Heart left ventricle (tissue), 16 donors: ENCODE results near the gene SULF2. TPM values are rescaled to one million over a fixed set of nuclear protein-coding genes. Genes with fewer than 3 reads are reported as not detected.

ENCODE experiments used
- ATAC-seq, 4 donors: fragments of 200-7000 bp; cut with Tn5 transposase; one replicate each; pipeline ENCODE4 v1.9.1; 2020 to 2022; ENCODE audit warnings: moderate library complexity in 4 of 4, mild to moderate bottlenecking in 3 of 4, moderate number of reproducible peaks in 1 of 4
- DNase-seq, 5 donors: peaks; one replicate each; pipeline ENCODE4 v3.0.0-alpha.2; 2020
- H3K27ac ChIP-seq, 12 donors: fragments of 200-600 bp; sonication (generic) in 4 of 12; one replicate each; pipeline versions ENCODE4 v1.5.0 to v1.8.0; 2016 to 2022; ENCODE audit warnings: mild to moderate bottlenecking in 2 of 12
- H3K27me3 ChIP-seq, 9 donors: fragments of 200-600 bp; sonication (generic) in 2 of 9; one replicate each; pipeline versions ENCODE4 v1.5.1 to v1.8.0; 2016 to 2022; ENCODE audit warnings: mild to moderate bottlenecking in 3 of 9
- H3K36me3 ChIP-seq, 9 donors: fragments of 200-600 bp; sonication (generic) in 2 of 9; one replicate each; pipeline versions ENCODE4 v1.5.0 to v1.8.0; 2018 to 2022; ENCODE audit warnings: mild to moderate bottlenecking in 2 of 9
- H3K4me1 ChIP-seq, 12 donors: fragments of 200-600 bp; sonication (generic) in 4 of 12; one replicate each; pipeline versions ENCODE4 v1.5.0 to v1.8.0; 2016 to 2022; ENCODE audit warnings: mild to moderate bottlenecking in 3 of 12
- H3K4me3 ChIP-seq, 12 donors: fragments of 200-600 bp; sonication (generic) in 4 of 12; one replicate each; pipeline versions ENCODE4 v1.5.0 to v1.8.0; 2017 to 2022; ENCODE audit warnings: mild to moderate bottlenecking in 9 of 12, moderate library complexity in 4 of 12
- H3K9me3 ChIP-seq, 12 donors: fragments of 200-600 bp; sonication (generic) in 4 of 12; one replicate each; pipeline versions ENCODE4 v1.5.0 to v1.8.0; 2016 to 2022; ENCODE audit warnings: mild to moderate bottlenecking in 1 of 12
- CTCF ChIP-seq, 12 donors: fragments of 200-600 bp; sonication (generic) in 4 of 12; IDR thresholded peaks; one replicate each; pipeline versions ENCODE4 v1.5.0 to v1.8.0; 2018 to 2022; ENCODE audit warnings: antibody characterized with exemption in 12 of 12, mild to moderate bottlenecking in 5 of 12
- POLR2A ChIP-seq, 2 donors: fragments of 450-650 bp; IDR thresholded peaks; one replicate each; pipeline ENCODE4 v1.6.1; 2017; ENCODE audit warnings: antibody characterized with exemption in 2 of 2, mild to moderate bottlenecking in 2 of 2, moderate library complexity in 2 of 2
- WGBS, 4 donors: extraction: QIAGEN DNeasy Blood & Tissue Kit in 2 of 4; methylation state at CpG; one replicate each; pipeline versions ENCODE4 v1.1.5 to v1.1.7; 2013 to 2018; 5-methylcytosine and 5-hydroxymethylcytosine counted together
- intact Hi-C, 10 donors: fragments of 100-400 bp; cut with DNase I; formaldehyde crosslinking; loops; one replicate each; pipeline versions ENCODE4 v1.11.1 to v1.14.2; 2022
- polyA plus RNA-seq, 2 donors: library from polyadenylated mRNA; stranded (reverse); fragments of 200-250 nt; gene quantifications; one replicate each; pipeline ENCODE4 v1.2.3, GENCODE V29; 2013
- total RNA-seq, 9 donors: library from RNA; depleted of rRNA in 2 of 9; stranded (reverse); fragments of >200 nt in 2 of 9; fragmentation: NEBNext Ultra II Directional in 3 of 9; extraction: Animal tissue kit (Norgen Biotek cat#: 25700) in 3 of 9; gene quantifications; one replicate each; pipeline versions ENCODE4 v1.1.0 to v1.2.4, GENCODE V29; 2016 to 2023
- donor health status: ischemic (EF 13 %, LVEDD 7.1; RV severe dilation, severe dysfunction).
- donor health status: healthy with polysubstance abuse.
- donor health status: DM: no; HTN: yes; CAD: no.
- donor health status: DM: no; HTN: no; CAD: no.
- donor health status: ischemic (EF 25% LVEDD 6.9; RV normal size, moderate dysfunction).
- donor health status: ischemic (EF 25% LVEDD 5.7; RV mildly dilated, moderate dysfunction).
- donor health status: healthy.
- donor health status: DM: yes; HTN: yes; CAD: no.
- donor health status: ischemic (EF 35%, LVEDD 5.7; RV mildly dilated, moderate dysfunction).
- donor health status: nonischemic (EF 11% LVEDD 7.7; RV severe dilation, severe dysfunction).
- donor health status: DM: yes; HTN: yes; CAD: no.
- donor health status: PGD.
- donor health status: ischemic (EF 29% LVEDD 5.4; RV normal size, mild dysfunction).
- donor health status: nonischemic (EF 23%, LVEDD 6.1; RV moderate dilation, normal function).

The SULF2 gene
- total and polyA plus RNA-seq, 11 donors, result 16.7 to 51.5 (median 28.5) TPM

- H3K9me3 ChIP-seq, result peaks cover 0 to 1% (median 0%) of the 10 kb centered on the region in 12 donors
- TF ChIP-seq CTCF (IDR thresholded peaks at IDR 0.05) (no peak), POLR2A (IDR thresholded peaks at IDR 0.05) (no peak)
- peaks cover 0 to 23% (median 0%) of the 10 kb centered on the region in 9 donors for H3K36me3 ChIP-seq
- WGBS, 4 donors, result 95 to 97% (median 96%) methylated on average over 10 of the region's 10 CpGs
- ATAC-seq, result no peak
- no peak for DNase-seq
- H3K27ac ChIP-seq, result no peak overlapping the region
- no peaks in the 10 kb centered on the region for H3K27me3 ChIP-seq
- intact Hi-C loops, result loop anchor here in 8 of 10 donors (5.0 kb wide), 5 partner anchors 43 to 893 kb away; no protein-coding TSS in a partner anchor
- H3K4me1 ChIP-seq, result peaks cover 0 to 26% (median 6%) of the 10 kb centered on the region in 12 donors
- H3K4me3 ChIP-seq, result no peak overlapping the region
Observed at GRCh38 chr20:47729472-47729871, 55.8 kb downstream of the SULF2 start.

GRCh38 chr20:47727909-47728361, 57.3 kb downstream of the SULF2 start:
- intact Hi-C loops, result loop anchor here in 8 of 10 donors (5.0 kb wide), 5 partner anchors 44 to 894 kb away; no protein-coding TSS in a partner anchor
- TF ChIP-seq POLR2A (IDR thresholded peaks at IDR 0.05), result no peak
- no peak for TF ChIP-seq CTCF (IDR thresholded peaks at IDR 0.05)
- WGBS, 4 donors, result 50 to 66% (median 61%) methylated on average over 17 of the region's 17 CpGs
- H3K4me1 ChIP-seq, result peaks cover 0 to 26% (median 6%) of the 10 kb centered on the region in 12 donors
- H3K4me3 ChIP-seq, result no peak overlapping the region
- H3K36me3 ChIP-seq, result peaks cover 0 to 18% (median 0%) of the 10 kb centered on the region in 9 donors
- peak overlapping the region in 5 of 12 donors; percentile 14 to 80 (median 42) for H3K27ac ChIP-seq
- no peaks in the 10 kb centered on the region for H3K27me3 ChIP-seq
- H3K9me3 ChIP-seq, result no peaks in the 10 kb centered on the region
- peak in 3 of 4 donors; percentile 9 to 40 (median 17) for ATAC-seq
- peak in 1 of 5 donors; percentile 75 for DNase-seq

- intact Hi-C loops, result loop anchor here in 8 of 10 donors (5.0 kb wide), 5 partner anchors 45 to 895 kb away; no protein-coding TSS in a partner anchor
- no peak overlapping the region for H3K4me3 ChIP-seq
- peaks cover 0 to 18% (median 0%) of the 10 kb centered on the region in 9 donors for H3K36me3 ChIP-seq
- no peaks in the 10 kb centered on the region for H3K27me3 ChIP-seq
- peak overlapping the region in 5 of 12 donors; percentile 33 to 80 (median 46) for H3K27ac ChIP-seq
- DNase-seq (peak in 4 of 5 donors; percentile 53 to 76 (median 72)), ATAC-seq (peak; percentile 59 to 90 (median 77))
- no peaks in the 10 kb centered on the region for H3K9me3 ChIP-seq
- H3K4me1 ChIP-seq, result peaks cover 0 to 26% (median 6%) of the 10 kb centered on the region in 12 donors
- TF ChIP-seq POLR2A (IDR thresholded peaks at IDR 0.05), result no peak
- no peak for TF ChIP-seq CTCF (IDR thresholded peaks at IDR 0.05)
- WGBS, 4 donors, result 58 to 73% (median 72%) methylated on average over 18 of the region's 18 CpGs
Observed at GRCh38 chr20:47727170-47727880, 58.0 kb downstream of the SULF2 start.

GRCh38 chr20:47726632-47727031, 58.6 kb downstream of the SULF2 start:
- intact Hi-C loops, result loop anchor here in 8 of 10 donors (5.0 kb wide), 5 partner anchors 46 to 896 kb away; no protein-coding TSS in a partner anchor
- WGBS, 4 donors, result 89 to 94% (median 92%) methylated on average over 7 of the region's 7 CpGs
- Histone ChIP-seq H3K27ac (no peak overlapping the region), H3K9me3 (no peaks in the 10 kb centered on the region), H3K4me1 (peaks cover 0 to 26% (median 6%) of the 10 kb centered on the region in 12 donors), H3K4me3 (no peak overlapping the region), H3K36me3 (peaks cover 0 to 14% (median 0%) of the 10 kb centered on the region in 9 donors), H3K27me3 (no peaks in the 10 kb centered on the region)
- no peak for TF ChIP-seq POLR2A (IDR thresholded peaks at IDR 0.05)
- ATAC-seq (no peak), DNase-seq (no peak)
